Measurements from ENCODE around the gene ANXA7.

The ANXA7 gene

GRCh38 chr10:73413528-73414229 lies at the start of gene ANXA7:
Gene ANXA7, minus strand, starts transcription at chr10:73414058. Its CDS starts 13,202 bp downstream, at chr10:73400856.
- peak; percentile 23 for TF ChIP-seq CTCF (IDR thresholded peaks at IDR 0.05; ENCODE audit: low read depth, low read length, missing control alignments)
- DNase-seq (ENCODE audit: low read depth): peak; percentile 46
- peak within 1 kb of the TSS; percentile 97 for H3K4me3 ChIP-seq (ENCODE audit: low read depth, low read length)

GRCh38 chr10:73460897-73461296 lies 47.0 kb upstream of the ANXA7 start:
- no peak overlapping the region for H3K4me3 ChIP-seq (ENCODE audit: low read depth, low read length)
- no peak for DNase-seq (ENCODE audit: low read depth)
- TF ChIP-seq CTCF (IDR thresholded peaks at IDR 0.05; ENCODE audit: low read depth, low read length, missing control alignments): no peak

GRCh38 chr10:73459683-73460314 lies 45.9 kb upstream of the ANXA7 start:
- no peak for DNase-seq (ENCODE audit: low read depth)
- TF ChIP-seq CTCF (IDR thresholded peaks at IDR 0.05; ENCODE audit: low read depth, low read length, missing control alignments): no peak
- H3K4me3 ChIP-seq (ENCODE audit: low read depth, low read length): no peak overlapping the region

- H3K4me3 ChIP-seq (ENCODE audit: low read depth, low read length): no peak overlapping the region
- no peak for TF ChIP-seq CTCF (IDR thresholded peaks at IDR 0.05; ENCODE audit: low read depth, low read length, missing control alignments)
- no peak for DNase-seq (ENCODE audit: low read depth)
Observed at GRCh38 chr10:73456187-73456890, 42.5 kb upstream of the ANXA7 start.

- no peak for TF ChIP-seq CTCF (IDR thresholded peaks at IDR 0.05; ENCODE audit: low read depth, low read length, missing control alignments)
- no peak overlapping the region for H3K4me3 ChIP-seq (ENCODE audit: low read depth, low read length)
- no peak for DNase-seq (ENCODE audit: low read depth)
Observed at GRCh38 chr10:73449113-73449512, 35.3 kb upstream of the ANXA7 start.

- no peak for TF ChIP-seq CTCF (IDR thresholded peaks at IDR 0.05; ENCODE audit: low read depth, low read length, missing control alignments)
- no peak for DNase-seq (ENCODE audit: low read depth)
- no peak overlapping the region for H3K4me3 ChIP-seq (ENCODE audit: low read depth, low read length)
Observed at GRCh38 chr10:73448384-73448783, 34.5 kb upstream of the ANXA7 start.
